Activated CD4-positive, alpha-beta memory T cell treated with anti-CD3 and anti-CD28 coated beads, Interleukin-2, amount 10 ng/mL, durations not matched to agents 7 days and 5 days (primary cell): ENCODE measurements around the gene CTAGE1. TPM values are rescaled to one million over a fixed set of nuclear protein-coding genes. Genes with fewer than 3 reads are reported as not detected.

Experiments used
- CTCF ChIA-PET: fragments of 350-600 bp; sonication (Branson Sonifier 250); formaldehyde crosslinking; loops from one replicate; lab custom pipeline; 2021; ENCODE audit warnings: antibody characterized with exemption, inconsistent platforms; lab: Charles Lee
- POLR2A ChIA-PET: fragments of 350-600 bp; sonication (Branson Sonifier 250); formaldehyde crosslinking; loops from one replicate; lab custom pipeline; 2021; ENCODE audit warnings: antibody characterized with exemption; lab: Charles Lee
- DNase-seq: peaks from one replicate; pipeline ENCODE4 v3.0.0-alpha.2; 2020
- H3K27ac Mint-ChIP-seq: one replicate; pipeline ENCODE4 v1.8.0; 2021; ENCODE audit warnings: mild to moderate bottlenecking, mixed read lengths
- H3K27me3 Mint-ChIP-seq: one replicate; pipeline ENCODE4 v1.8.0; 2021; ENCODE audit warnings: mixed read lengths
- H3K36me3 Mint-ChIP-seq: one replicate; pipeline ENCODE4 v1.8.0; 2021; ENCODE audit warnings: low read depth, mixed read lengths
- H3K4me1 Mint-ChIP-seq: one replicate; pipeline ENCODE4 v1.8.0; 2021; ENCODE audit warnings: mixed read lengths
- H3K4me3 Mint-ChIP-seq: one replicate; pipeline ENCODE4 v1.8.0; 2021; ENCODE audit warnings: mild to moderate bottlenecking, mixed read lengths
- H3K9me3 Mint-ChIP-seq: one replicate; pipeline ENCODE4 v1.8.0; 2021; ENCODE audit warnings: mixed read lengths
- total RNA-seq, 2 experiments: library from RNA; stranded (reverse); gene quantifications; one replicate each; pipeline ENCODE4 v1.2.3, GENCODE V29; 2021

Gene CTAGE1
- total RNA-seq, 2 experiments from 2014 or later = not detected

DNA sequence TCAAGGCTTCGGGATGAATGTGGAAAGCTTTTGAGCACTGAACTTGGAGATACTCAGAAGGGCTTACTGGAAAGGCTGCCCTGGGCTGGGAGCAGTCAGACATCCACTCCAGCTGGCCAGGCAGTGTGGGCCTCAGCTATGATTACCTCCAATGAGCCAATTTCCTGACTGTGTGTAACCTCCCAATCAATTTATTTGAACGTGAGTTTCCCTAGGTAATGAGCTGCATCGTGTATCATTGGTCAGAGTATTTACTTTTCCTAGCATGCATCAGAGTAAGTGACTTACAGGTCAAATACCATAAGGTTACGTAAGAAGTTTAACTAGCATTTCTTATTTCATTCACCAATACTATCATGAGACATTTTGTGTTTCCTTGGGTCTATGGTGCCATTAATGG lies 11.0 kb upstream of the CTAGE1 start:
- H3K4me3 Mint-ChIP-seq = no peak overlapping the region
- H3K36me3 Mint-ChIP-seq = no peaks in the 10 kb centered on the region
- DNase-seq = no peak
- no peaks in the 10 kb centered on the region for H3K9me3 Mint-ChIP-seq
- no peak overlapping the region for H3K27ac Mint-ChIP-seq
- no peaks in the 10 kb centered on the region for H3K4me1 Mint-ChIP-seq
- no peaks in the 10 kb centered on the region for H3K27me3 Mint-ChIP-seq
- ChIA-PET POLR2A (no interaction called here), CTCF (no interaction called here)

DNA sequence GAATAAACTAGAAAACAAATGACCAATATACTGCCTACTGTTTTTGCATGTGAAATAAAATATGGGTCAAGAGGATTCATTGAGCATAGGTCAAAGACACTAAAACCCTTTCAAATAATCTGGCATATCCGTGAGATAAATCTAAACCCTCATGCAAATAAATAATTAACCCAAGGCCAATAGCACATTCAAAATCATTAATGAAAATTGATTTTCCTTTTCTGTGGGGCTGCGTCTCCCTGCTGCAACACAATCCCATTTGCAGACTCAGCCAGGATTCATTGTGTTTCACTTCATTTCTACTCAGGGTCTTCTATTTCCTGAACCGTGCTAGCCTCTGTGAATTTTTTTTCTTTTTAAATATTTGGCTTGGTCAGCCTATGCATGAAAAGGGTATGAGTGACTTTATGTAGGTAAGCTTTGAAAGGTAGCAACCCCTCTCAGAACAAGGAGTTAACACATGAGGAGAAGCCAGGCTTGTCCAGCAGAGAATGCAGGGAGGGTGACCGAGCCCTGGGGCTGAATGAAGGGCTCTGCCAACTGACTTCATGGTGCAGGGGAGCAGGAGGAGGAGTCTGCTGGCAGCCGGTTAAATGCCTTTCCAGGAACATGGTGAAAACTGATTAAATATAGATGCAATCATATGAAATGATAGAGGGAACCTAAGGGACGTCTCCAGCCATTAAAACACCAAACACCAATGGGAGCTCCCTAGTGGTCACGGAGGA lies 10.3 kb upstream of the CTAGE1 start:
- H3K27me3 Mint-ChIP-seq = no peaks in the 10 kb centered on the region
- ChIA-PET CTCF (no interaction called here), POLR2A (no interaction called here)
- no peak overlapping the region for H3K27ac Mint-ChIP-seq
- no peak overlapping the region for H3K4me3 Mint-ChIP-seq
- no peaks in the 10 kb centered on the region for H3K36me3 Mint-ChIP-seq
- no peaks in the 10 kb centered on the region for H3K9me3 Mint-ChIP-seq
- no peak for DNase-seq
- no peaks in the 10 kb centered on the region for H3K4me1 Mint-ChIP-seq

- Mint-ChIP-seq H3K9me3 (peaks cover 6% of the 10 kb centered on the region), H3K36me3 (no peaks in the 10 kb centered on the region), H3K4me3 (no peak overlapping the region), H3K27me3 (no peaks in the 10 kb centered on the region), H3K4me1 (no peaks in the 10 kb centered on the region), H3K27ac (no peak overlapping the region)
- DNase-seq = no peak
- POLR2A ChIA-PET = no interaction called here
- CTCF ChIA-PET = no interaction called here
Observed at GRCh38 chr18:22424565-22424963, 6.8 kb upstream of the CTAGE1 start.

DNA sequence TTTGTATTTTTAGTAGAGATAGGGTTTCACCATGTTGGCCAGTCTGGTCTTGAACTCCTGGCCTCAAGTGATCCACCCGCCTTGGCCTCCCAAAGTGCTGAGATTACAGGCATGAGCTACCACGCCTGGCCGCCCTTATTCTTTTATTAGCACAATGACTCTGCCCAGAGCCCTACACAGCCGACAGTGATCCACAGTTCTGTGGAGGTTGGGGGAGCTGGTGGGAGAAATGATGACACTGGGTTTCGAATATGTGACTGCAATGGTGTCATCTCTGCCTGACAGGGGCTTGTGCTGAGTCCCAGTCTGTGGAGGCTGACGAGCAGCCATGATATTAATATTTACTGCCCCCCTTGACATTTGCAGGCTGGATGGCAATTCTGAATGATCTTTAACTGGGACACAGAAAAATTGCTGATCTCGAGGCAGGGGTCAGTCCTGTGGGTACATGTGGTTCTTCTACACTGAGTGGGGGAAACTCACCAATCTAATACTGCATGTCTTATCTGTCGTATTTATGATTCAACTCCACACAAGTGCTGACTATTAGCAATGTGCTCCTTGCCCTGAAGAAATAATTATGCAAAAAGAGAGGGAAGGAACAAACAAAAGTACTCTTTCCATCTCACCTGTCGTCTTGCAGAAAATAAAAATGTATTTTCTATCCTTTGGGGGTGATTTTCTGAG lies 6.3 kb upstream of the CTAGE1 start:
- Mint-ChIP-seq H3K36me3 (no peaks in the 10 kb centered on the region), H3K27ac (no peak overlapping the region), H3K27me3 (no peaks in the 10 kb centered on the region), H3K4me1 (no peaks in the 10 kb centered on the region), H3K4me3 (no peak overlapping the region), H3K9me3 (peaks cover 6% of the 10 kb centered on the region)
- DNase-seq = no peak
- ChIA-PET POLR2A (no interaction called here), CTCF (no interaction called here)

DNA sequence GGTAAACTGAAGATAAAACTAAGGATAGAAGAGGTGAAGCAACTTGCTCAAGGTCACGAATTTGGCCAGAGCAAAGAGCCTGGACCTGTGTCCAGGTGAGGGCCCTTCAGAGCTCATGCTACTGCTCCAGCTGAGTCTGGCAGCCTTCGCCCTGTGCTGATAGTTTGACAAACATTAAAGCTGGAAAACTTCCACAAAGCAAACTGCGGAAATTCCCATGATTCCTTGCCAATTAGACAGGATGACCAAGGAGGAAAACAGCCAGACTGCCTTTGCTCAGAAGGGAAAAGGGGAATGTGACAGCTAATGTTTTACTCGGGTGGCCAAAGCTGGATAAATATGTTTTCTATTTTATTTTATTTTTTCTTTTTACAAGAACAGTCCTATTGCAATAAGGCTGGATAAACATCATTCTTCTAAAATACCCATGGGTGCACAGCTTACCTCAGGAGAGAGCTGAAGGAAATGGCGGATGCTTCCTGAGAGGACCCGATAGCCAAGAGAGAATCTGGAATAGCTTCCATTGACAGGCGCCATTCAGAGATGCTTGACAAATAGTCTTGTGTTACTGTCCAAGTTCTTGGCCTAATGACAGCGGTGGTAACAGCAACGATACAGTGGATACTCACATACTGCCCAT lies 5.3 kb upstream of the CTAGE1 start:
- ChIA-PET CTCF (no interaction called here), POLR2A (no interaction called here)
- H3K27ac Mint-ChIP-seq = no peak overlapping the region
- H3K36me3 Mint-ChIP-seq = no peaks in the 10 kb centered on the region
- no peaks in the 10 kb centered on the region for H3K27me3 Mint-ChIP-seq
- H3K4me3 Mint-ChIP-seq = no peak overlapping the region
- H3K4me1 Mint-ChIP-seq = no peaks in the 10 kb centered on the region
- H3K9me3 Mint-ChIP-seq = peaks cover 6% of the 10 kb centered on the region
- DNase-seq = no peak

DNA sequence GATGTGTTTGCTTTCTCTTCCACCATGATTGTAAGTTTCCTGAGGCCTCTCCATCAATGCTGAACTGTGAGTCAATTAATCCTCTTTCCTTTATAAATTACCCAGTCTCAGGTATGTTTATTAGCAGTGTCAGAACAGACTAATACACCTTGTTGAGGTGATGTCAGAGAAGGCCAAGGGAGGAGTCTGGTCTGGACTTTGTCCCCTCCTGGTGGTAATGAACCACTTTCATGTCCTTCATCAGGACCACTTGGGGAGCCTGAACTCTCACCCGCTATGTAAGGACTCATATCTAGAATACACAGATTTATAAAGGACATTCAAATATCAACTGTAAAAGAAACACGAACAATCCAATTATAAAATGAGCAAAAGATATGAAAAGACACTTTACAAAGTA lies 2.9 kb upstream of the CTAGE1 start:
- Mint-ChIP-seq H3K4me1 (no peaks in the 10 kb centered on the region), H3K4me3 (no peak overlapping the region), H3K36me3 (no peaks in the 10 kb centered on the region), H3K27me3 (no peaks in the 10 kb centered on the region), H3K9me3 (peaks cover 6% of the 10 kb centered on the region), H3K27ac (no peak overlapping the region)
- ChIA-PET CTCF (no interaction called here), POLR2A (no interaction called here)
- DNase-seq = no peak

- no peaks in the 10 kb centered on the region for H3K36me3 Mint-ChIP-seq
- CTCF ChIA-PET = no interaction called here
- POLR2A ChIA-PET = no interaction called here
- no peaks in the 10 kb centered on the region for H3K27me3 Mint-ChIP-seq
- DNase-seq = no peak
- H3K27ac Mint-ChIP-seq = no peak overlapping the region
- no peak overlapping the region for H3K4me3 Mint-ChIP-seq
- H3K4me1 Mint-ChIP-seq = no peaks in the 10 kb centered on the region
- H3K9me3 Mint-ChIP-seq = peaks cover 12% of the 10 kb centered on the region
Observed at GRCh38 chr18:22412176-22412911, 5.4 kb downstream of the CTAGE1 start.

DNA sequence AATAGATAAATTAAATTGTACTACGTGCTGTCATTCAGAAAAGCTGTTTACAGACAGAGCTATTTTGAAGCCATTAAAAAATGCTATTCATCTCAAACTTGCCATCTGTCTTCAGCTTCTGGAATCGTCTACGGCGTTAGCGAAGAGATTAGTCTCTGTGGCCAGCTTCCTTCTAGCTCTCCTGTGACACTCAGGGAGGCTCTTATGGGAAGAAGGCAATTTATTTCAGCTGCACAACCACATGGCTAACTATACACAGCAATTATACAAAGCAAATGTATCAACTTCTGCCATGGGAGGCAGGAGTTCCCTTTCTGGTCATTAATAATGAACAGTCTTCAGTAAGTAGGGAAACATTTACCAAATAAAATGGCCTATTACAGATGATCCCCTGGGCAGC lies 6.3 kb downstream of the CTAGE1 start:
- H3K4me1 Mint-ChIP-seq = no peaks in the 10 kb centered on the region
- ChIA-PET CTCF (no interaction called here), POLR2A (no interaction called here)
- no peak overlapping the region for H3K27ac Mint-ChIP-seq
- no peak for DNase-seq
- H3K9me3 Mint-ChIP-seq = peaks cover 15% of the 10 kb centered on the region
- no peaks in the 10 kb centered on the region for H3K36me3 Mint-ChIP-seq
- no peak overlapping the region for H3K4me3 Mint-ChIP-seq
- H3K27me3 Mint-ChIP-seq = no peaks in the 10 kb centered on the region

DNA sequence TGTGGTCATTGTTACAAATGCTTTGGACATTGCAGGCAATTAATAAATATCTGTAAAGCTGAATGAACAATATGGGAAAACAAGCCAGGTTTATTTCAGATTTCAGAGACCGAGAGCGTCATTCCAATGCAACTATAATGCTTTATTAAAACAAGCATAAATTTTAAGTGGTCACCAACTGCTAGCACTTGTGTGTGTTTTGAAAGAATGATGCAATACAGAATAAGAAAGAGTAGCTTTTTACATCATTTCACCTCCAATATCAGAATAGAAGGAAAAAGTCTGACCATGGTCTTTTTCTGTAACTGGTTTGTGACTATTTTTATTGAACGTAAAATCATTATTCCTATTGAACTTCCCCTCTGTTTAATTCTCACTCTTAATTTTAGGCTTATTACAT lies 7.6 kb downstream of the CTAGE1 start:
- DNase-seq = no peak
- Mint-ChIP-seq H3K9me3 (peaks cover 15% of the 10 kb centered on the region), H3K4me1 (peaks cover 1% of the 10 kb centered on the region), H3K36me3 (no peaks in the 10 kb centered on the region), H3K4me3 (no peak overlapping the region), H3K27ac (no peak overlapping the region), H3K27me3 (no peaks in the 10 kb centered on the region)
- CTCF ChIA-PET = no interaction called here
- POLR2A ChIA-PET = no interaction called here

- H3K4me3 Mint-ChIP-seq = no peak overlapping the region
- CTCF ChIA-PET = no interaction called here
- DNase-seq = no peak
- no peak overlapping the region for H3K27ac Mint-ChIP-seq
- peaks cover 15% of the 10 kb centered on the region for H3K9me3 Mint-ChIP-seq
- POLR2A ChIA-PET = no interaction called here
- H3K27me3 Mint-ChIP-seq = no peaks in the 10 kb centered on the region
- H3K4me1 Mint-ChIP-seq = peaks cover 1% of the 10 kb centered on the region
- H3K36me3 Mint-ChIP-seq = no peaks in the 10 kb centered on the region
Observed at GRCh38 chr18:22409445-22409844, 8.3 kb downstream of the CTAGE1 start.

GRCh38 chr18:22408059-22408458 lies 9.7 kb downstream of the CTAGE1 start:
- ChIA-PET CTCF (no interaction called here), POLR2A (no interaction called here)
- H3K4me1 Mint-ChIP-seq = peaks cover 1% of the 10 kb centered on the region
- H3K9me3 Mint-ChIP-seq = peaks cover 15% of the 10 kb centered on the region
- no peak overlapping the region for H3K27ac Mint-ChIP-seq
- DNase-seq = no peak
- no peaks in the 10 kb centered on the region for H3K27me3 Mint-ChIP-seq
- H3K36me3 Mint-ChIP-seq = no peaks in the 10 kb centered on the region
- no peak overlapping the region for H3K4me3 Mint-ChIP-seq

DNA sequence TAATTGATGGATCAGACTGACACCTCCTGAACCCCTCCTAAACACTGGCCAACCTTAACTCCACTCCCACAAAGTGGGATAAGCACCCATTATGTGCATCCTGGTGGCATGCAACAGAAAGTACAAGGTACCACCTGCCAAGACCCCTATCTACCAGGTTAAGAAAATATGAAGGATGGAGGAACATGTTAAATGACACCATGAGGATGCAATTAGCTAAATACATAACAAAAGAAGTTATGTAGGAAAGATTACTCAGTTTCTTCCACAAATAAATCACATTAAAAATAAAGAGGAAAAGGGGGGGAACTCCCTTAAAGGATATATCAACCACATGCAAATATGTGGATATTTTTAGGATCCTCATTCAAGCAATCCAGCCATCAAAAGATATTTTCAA lies 12.6 kb downstream of the CTAGE1 start:
- H3K27ac Mint-ChIP-seq = no peak overlapping the region
- peaks cover 13% of the 10 kb centered on the region for H3K9me3 Mint-ChIP-seq
- H3K36me3 Mint-ChIP-seq = no peaks in the 10 kb centered on the region
- no peaks in the 10 kb centered on the region for H3K27me3 Mint-ChIP-seq
- ChIA-PET POLR2A (no interaction called here), CTCF (no interaction called here)
- DNase-seq = no peak
- H3K4me1 Mint-ChIP-seq = peaks cover 1% of the 10 kb centered on the region
- no peak overlapping the region for H3K4me3 Mint-ChIP-seq

DNA sequence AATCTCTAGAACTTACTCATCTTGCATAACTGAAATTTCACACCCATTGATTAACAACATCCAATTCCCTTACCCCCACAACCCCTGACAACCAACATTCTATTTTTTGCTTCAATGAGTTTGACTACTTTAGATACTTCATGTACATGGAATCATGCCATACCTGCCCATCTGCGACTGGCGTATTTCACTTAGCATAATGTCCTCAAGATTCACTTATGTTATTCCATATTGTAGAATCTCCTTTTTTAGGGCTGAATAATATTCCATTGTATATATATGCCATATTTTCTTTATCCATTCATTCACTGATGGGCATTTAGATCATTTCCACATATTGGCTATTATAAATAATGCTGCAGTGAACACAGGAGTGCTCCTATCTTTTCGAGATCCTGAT lies 13.8 kb downstream of the CTAGE1 start:
- POLR2A ChIA-PET = no interaction called here
- no peak overlapping the region for H3K27ac Mint-ChIP-seq
- no peaks in the 10 kb centered on the region for H3K36me3 Mint-ChIP-seq
- CTCF ChIA-PET = no interaction called here
- DNase-seq = no peak
- no peaks in the 10 kb centered on the region for H3K27me3 Mint-ChIP-seq
- peaks cover 1% of the 10 kb centered on the region for H3K4me1 Mint-ChIP-seq
- H3K4me3 Mint-ChIP-seq = no peak overlapping the region
- peaks cover 11% of the 10 kb centered on the region for H3K9me3 Mint-ChIP-seq
